BJ (cell line): ENCODE data around the gene TRIM59. TPM values are rescaled to one million over a fixed set of nuclear protein-coding genes. Genes with fewer than 3 reads are reported as not detected.

Source experiments
- CTCF ChIA-PET: fragments of 350-600 bp; formaldehyde crosslinking; extraction: SDS; loops from one replicate; lab custom pipeline; 2021; ENCODE audit warnings: antibody characterized with exemption, inconsistent platforms; lab: Yijun Ruan, JAX
- POLR2A ChIA-PET: fragments of 300-600 bp; sonication (Branson Sonifier 250); formaldehyde crosslinking; extraction: SDS; loops from one replicate; lab custom pipeline; 2021; ENCODE audit warnings: antibody characterized with exemption; lab: Charles Lee
- DNase-seq: peaks from one replicate; pipeline ENCODE4 v3.0.0-alpha.2; 2011; ENCODE audit warnings: low read depth
- H3K27me3 ChIP-seq: 2 replicates; pipeline ENCODE4 v1.6.0; 2011; ENCODE audit warnings: low read length; ENCODE audit not compliant: control insufficient read depth, insufficient read depth
- H3K36me3 ChIP-seq: 2 replicates; pipeline ENCODE4 v1.5.1; 2011; ENCODE audit warnings: low read length; ENCODE audit not compliant: control insufficient read depth, insufficient read depth
- H3K4me3 ChIP-seq: 2 replicates; pipeline ENCODE4 v1.5.1; 2011; ENCODE audit warnings: low read depth, mild to moderate bottlenecking, control low read depth, low read length
- polyA plus RNA-seq: library from polyadenylated mRNA; depleted of rRNA; stranded (reverse); fragments of >200 nt; gene quantifications from 2 replicates; pipeline ENCODE4 v1.2.3, GENCODE V29; 2011
- TF ChIP-seq, protein P1 (sequence below): IDR thresholded peaks from 2 replicates; pipeline ENCODE4 v1.5.1; 2011; ENCODE audit warnings: low read depth, mild to moderate bottlenecking, control low read depth, inconsistent platforms, low read length, moderate library complexity; ENCODE audit not compliant: insufficient read depth

TRIM59 gene
- polyA plus RNA-seq, 1 experiment: 10.3 TPM

DNA sequence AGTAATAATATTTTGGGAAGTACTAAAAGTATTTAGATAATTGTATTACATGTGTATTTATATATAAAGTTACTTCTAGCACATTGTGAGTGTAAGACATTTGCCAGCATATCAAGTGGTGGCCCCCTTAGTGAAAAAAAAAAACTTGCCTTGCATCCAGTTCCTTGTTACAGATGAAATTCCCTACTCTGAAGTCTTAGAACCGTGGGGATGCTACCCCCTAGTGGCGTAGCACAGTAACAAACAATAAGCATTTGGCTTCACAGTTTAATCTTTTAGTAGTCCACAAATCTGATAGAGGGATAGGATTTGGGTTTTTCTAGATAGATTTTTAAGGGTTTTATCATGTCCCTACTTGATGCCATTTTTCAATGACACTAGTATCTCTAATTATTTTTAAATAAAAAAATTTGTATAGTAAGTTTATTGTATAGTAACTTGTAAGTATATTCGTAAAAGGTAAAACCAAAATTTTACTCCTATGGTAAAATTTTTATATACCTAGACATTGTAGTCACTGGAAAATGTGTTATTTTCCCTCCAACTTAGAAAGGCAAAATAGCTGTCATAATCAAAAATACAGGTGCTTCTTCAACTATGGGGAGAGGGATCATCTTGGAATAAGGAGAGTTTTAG is 35.9 kb downstream of the TRIM59 start:
- no peaks in the 10 kb centered on the region for H3K27me3 ChIP-seq
- DNase-seq: no peak
- POLR2A ChIA-PET: interaction anchor here (0.7 kb wide), 1 partner anchor 12 kb away, joined by 9 read pairs; no protein-coding TSS in a partner anchor
- H3K36me3 ChIP-seq: 0 out of 2 replicates have a peak, but pooled peaks cover 2% of the 10 kb centered on the region
- CTCF ChIA-PET: interaction anchor here (0.7 to 3.3 kb wide), 17 partner anchors 9 to 427 kb away, joined by 3 to 34 read pairs (median 4); partner anchors contain the start of gene SMC4
- H3K4me3 ChIP-seq: no peak overlapping the region
- TF ChIP-seq, protein P1, sequence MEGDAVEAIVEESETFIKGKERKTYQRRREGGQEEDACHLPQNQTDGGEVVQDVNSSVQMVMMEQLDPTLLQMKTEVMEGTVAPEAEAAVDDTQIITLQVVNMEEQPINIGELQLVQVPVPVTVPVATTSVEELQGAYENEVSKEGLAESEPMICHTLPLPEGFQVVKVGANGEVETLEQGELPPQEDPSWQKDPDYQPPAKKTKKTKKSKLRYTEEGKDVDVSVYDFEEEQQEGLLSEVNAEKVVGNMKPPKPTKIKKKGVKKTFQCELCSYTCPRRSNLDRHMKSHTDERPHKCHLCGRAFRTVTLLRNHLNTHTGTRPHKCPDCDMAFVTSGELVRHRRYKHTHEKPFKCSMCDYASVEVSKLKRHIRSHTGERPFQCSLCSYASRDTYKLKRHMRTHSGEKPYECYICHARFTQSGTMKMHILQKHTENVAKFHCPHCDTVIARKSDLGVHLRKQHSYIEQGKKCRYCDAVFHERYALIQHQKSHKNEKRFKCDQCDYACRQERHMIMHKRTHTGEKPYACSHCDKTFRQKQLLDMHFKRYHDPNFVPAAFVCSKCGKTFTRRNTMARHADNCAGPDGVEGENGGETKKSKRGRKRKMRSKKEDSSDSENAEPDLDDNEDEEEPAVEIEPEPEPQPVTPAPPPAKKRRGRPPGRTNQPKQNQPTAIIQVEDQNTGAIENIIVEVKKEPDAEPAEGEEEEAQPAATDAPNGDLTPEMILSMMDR: peak; percentile 82

DNA sequence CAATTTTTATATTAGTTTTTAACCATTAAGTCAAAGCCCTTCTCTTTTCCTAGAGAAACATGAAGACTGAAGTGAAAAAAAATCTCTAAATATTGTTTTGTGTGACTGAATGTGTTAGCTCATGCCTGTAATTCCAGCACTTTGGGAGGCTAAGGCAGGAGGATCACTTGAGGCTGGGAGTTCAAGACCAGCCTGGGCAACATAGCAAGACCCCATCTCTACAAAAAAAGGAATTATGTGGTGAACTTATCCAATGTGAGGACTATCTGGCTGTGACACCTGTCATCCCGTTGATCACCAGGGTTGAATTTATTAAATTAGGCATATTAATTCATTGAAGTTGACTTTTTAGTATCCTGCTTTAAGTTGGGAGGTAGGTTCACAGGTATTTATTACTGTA is 37.1 kb downstream of the TRIM59 start:
- POLR2A ChIA-PET: no interaction called here

DNA sequence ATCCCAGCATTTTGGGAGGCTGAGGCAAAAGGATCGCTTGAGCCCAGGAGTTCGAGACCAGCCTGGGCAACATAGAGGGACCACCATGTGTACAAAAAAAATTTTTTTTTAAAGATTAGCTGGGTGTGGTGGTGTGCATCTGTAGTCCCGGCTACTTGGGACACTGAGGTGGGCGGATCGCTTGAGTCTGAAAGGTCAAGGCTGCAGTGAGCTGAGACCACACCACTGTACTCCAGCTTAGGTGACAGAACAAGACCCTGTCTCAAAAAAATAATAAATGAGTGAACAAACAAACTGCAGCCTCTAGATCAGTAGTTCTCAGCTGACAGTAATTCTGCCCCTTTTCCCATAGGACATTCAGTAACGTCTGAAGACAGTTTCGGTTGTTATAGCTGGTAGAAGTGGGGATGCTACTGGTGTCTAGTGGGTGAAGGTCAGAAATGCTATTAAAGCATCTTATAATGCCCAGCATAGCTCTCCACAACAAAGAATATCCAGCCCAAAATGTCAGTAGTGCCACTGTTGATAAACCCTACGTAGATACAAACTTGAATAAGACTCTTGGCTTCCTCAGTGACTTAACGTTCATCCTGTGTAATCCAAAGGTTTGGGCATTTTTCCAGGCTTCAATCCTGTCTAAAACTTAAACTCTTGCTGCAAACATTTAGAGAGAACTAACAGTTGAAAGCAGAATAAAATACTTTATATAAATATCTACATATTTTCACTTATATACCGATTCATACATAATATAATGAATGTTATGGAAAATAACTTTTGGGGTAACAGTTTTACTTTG is 39.6 kb downstream of the TRIM59 start:
- ChIA-PET POLR2A (no interaction called here), CTCF (interaction anchor here (0.6 to 1.9 kb wide), 5 partner anchors 10 to 422 kb away, joined by 3 to 5 read pairs (median 3); partner anchors contain the start of gene IL12A)
- TF ChIP-seq, protein P1: no peak
- no peaks in the 10 kb centered on the region for H3K27me3 ChIP-seq
- H3K36me3 ChIP-seq: no peaks in the 10 kb centered on the region
- DNase-seq: no peak
- H3K4me3 ChIP-seq: no peak overlapping the region

More for the DNA sequence above, 37.1 kb downstream of the TRIM59 start:
- no peaks in the 10 kb centered on the region for H3K27me3 ChIP-seq
- no peak overlapping the region for H3K4me3 ChIP-seq
- no peak for DNase-seq
- CTCF ChIA-PET: interaction anchor here (1.0 to 3.3 kb wide), 7 partner anchors 11 to 380 kb away, joined by 3 to 11 read pairs (median 5); no protein-coding TSS in a partner anchor
- 0 out of 2 replicates have a peak, but pooled peaks cover 1% of the 10 kb centered on the region for H3K36me3 ChIP-seq
- TF ChIP-seq, protein P1: no peak

DNA sequence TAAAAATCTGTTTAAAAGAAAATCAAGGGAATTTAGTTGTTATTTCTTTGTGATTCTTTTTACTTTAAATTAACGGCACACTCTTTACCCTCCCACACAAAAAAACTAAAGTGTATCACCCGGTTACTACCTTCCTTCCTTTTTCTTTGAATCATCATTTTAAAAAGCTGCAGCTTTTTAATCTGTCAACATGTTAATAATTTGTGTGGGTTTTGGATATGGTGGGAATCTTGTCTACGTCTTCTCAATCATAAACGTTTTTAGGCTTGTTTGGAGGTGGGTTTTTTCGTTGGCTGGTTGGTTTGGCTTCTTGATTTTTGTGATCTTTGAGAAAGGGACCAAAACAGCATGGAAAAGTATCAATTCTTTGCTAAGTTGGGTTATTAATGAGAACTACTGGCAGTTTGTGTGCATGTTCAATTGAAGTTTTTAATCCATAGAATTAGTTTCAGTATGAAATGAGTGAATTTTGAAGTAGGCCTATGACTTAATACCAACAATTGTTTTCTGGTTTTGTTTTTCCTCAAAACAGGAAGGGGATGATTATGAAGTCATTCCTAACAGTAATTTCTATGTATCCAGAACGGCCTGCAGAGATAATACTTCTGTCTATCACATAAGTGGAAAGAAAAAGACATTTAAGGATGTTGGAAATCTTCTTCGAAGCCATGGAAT is 45.7 kb downstream of the TRIM59 start:
- no peaks in the 10 kb centered on the region for H3K36me3 ChIP-seq
- ChIA-PET POLR2A (no interaction called here), CTCF (interaction anchor here (0.8 to 0.9 kb wide), 2 partner anchors 10 to 48 kb away, joined by 3 read pairs; no protein-coding TSS in a partner anchor)
- H3K4me3 ChIP-seq: no peak overlapping the region; the same call in 1 of the 2 replicates
- TF ChIP-seq, protein P1: no peak
- no peak for DNase-seq
- no peaks in the 10 kb centered on the region for H3K27me3 ChIP-seq
